Activated CD4-positive, CD25-positive, alpha-beta regulatory T cell treated with anti-CD3 and anti-CD28 coated beads, Interleukin-2, amount 50 U/mL, for 16 hours (primary cell): ENCODE data around the gene TOE1.
"Not testable (repeated sequence)": the region's sequence is repeated elsewhere in the genome, so short reads cannot be mapped to it uniquely, and the experiment has no call there.

Experiments
- DNase-seq: peaks from one replicate; pipeline ENCODE4 v3.0.0-alpha.2; 2020; ENCODE audit warnings: low read depth, low spot score

Gene TOE1

DNA sequence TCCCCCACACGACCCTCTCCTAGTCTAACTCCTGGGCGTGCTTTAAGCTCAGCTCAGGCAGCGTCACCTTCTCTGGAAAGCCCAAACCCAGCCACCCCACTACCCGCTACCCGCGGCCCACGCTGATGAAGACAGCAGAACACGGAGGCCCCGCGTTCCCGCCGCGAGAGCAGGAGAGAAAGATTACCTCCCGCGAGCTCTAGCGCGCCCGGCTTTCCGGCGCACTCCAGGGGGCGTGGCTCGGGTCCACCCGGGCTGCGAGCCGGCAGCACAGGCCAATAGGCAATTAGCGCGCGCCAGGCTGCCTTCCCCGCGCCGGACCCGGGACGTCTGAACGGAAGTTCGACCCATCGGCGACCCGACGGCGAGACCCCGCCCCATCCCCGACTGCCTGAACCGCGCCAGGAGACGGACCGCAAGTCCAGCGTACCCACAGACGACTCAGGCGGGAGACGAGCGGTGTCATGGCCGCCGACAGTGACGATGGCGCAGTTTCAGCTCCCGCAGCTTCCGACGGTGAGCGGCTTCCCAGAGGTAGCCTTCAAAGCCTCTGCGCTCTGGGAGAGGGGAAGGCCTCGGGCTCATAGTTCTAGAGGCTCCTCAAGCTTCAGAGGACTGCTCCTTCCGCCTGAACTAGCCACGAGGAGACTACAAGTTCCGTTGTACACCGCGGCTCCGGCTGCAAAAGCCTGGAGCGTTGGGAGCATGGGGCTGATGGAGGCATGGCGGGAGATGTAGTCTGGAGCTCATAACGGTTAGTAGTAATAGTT, at the start of gene TOE1, which contains the start of gene MUTYH:
TOE1 (plus strand) TSS at position 382 of the 770 bp plus-strand sequence; CDS start at position 465, 83 bp downstream.
MUTYH (minus strand) TSS at position 652 of the 770 bp plus-strand sequence. CDS start 5,935 bp downstream, outside the sequence.
- DNase-seq = peak; percentile 76

DNA sequence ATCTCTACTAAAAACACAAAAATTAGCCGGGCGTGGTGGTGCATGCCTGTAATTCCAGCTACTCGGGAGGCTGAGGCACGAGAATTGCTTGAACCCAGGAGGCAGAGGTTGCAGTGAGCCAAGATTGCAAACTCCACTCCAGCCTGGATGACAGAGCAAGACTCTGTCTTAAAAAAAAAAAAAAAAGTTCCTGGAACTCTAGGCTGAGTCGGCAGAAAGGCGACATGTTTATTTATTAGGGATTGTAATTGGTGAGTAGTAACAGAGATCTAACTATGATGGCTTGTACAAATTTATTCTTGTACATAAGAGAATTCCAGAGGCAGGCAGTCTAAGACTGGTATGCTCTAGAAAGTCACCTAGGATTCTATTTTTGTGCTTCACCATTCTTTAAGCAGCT, 49.0 kb upstream of the TOE1 start:
- not testable (repeated sequence) for DNase-seq

DNA sequence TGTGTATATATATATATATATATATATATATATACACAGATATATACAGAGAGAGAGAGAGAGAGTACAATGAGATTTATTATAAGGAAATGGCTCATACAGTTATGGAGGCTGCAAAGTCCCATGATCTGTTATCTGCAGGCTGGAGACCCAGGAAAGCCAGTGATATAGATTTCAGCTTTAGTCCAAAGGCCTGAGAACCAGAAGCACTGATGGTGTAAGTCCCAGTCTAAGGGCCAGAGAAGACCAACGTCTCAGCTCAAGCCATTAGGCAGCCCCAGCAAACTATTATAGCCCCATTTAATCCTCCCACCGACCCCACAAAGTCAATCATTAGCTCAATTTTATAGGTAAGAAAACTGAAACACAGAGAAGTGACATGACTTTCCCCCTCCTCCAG, 48.3 kb upstream of the TOE1 start:
- DNase-seq = no peak

GRCh38 chr1:45297666-45298356, 42.2 kb upstream of the TOE1 start:
- DNase-seq = no peak

GRCh38 chr1:45299296-45299695, 40.7 kb upstream of the TOE1 start:
- DNase-seq = no peak

GRCh38 chr1:45299981-45300668, 39.8 kb upstream of the TOE1 start:
- DNase-seq = no peak

GRCh38 chr1:45300669-45300997, 39.3 kb upstream of the TOE1 start:
- DNase-seq = no peak

GRCh38 chr1:45302505-45303150, 37.3 kb upstream of the TOE1 start:
- no peak for DNase-seq

GRCh38 chr1:45303520-45304310, 36.3 kb upstream of the TOE1 start:
- peak; percentile 93 for DNase-seq

DNA sequence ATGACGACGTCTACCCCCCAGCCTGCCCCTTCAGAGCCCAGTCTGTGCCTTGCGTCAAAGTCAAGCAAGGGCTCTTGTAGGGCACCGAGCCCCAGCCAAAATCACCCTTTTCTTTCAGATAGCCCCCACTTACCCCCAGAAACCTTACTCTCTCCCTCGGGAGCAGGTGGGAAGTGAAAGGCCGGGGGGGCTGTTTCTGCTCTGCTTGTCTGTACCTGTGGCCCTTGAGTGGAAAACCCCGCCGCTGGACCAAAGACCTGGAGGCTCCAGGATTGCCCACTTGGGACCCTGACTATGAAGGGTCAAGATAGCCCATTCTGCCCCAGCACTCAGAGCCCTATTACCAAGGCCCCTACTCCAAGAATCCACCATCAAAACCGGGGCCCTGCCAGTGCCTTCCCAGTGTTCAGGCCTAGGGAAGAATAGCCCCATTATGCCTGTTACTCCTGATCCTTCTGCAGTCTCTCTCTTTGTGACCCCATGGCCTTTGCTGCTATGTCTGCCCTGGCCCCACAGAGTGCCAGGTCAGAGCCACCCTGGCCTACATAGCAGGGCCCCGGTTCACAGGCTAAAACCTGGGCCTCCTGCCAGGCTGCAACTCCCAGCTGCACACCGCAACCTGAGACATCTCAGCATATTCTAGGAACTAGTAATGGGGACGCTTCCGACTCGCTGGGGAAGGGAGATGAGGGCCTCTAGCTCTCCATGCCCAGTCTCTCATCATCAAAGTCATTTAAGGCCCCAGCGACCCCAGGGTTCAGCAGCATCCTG, 35.5 kb upstream of the TOE1 start:
- DNase-seq = no peak

DNA sequence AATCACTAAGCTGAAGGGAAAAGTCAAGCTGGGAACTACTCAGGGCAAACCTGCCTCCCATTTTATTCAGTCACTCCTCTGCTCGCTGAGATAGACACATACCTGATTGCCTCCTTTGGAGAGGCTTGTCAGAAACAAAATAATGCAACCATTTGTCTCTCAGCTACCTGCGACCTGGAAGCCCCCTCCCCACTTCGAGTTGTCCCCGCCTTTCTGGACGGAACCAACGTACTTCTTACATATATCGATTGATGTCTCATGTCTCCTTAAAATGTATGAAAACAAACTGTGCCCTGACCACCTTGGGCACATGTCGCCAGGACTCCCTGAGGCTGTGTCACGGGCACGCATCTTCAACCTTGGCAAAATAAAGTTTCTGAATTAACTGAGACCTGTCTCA, 34.7 kb upstream of the TOE1 start:
- no peak for DNase-seq

DNA sequence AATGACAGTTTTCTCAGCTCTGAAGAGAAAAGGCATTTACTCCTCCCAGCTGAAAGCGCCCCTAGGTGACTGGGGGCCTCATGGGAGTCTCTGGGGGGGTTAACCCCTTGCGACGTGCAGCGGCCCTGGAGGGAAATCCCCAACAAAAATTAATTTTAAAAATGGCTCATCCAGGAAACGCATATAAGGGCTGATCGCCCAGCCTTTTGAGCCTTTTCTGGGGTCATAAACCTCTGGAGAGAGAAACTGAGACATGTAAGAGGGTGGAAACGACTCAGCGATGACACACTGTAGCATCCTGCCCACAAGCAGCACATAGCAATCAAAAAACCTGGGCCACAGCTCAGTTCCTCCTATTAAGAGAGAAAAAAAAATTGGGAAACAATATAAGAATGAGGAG, 33.7 kb upstream of the TOE1 start:
- no peak for DNase-seq

GRCh38 chr1:45306905-45307304, 33.1 kb upstream of the TOE1 start:
- no peak for DNase-seq

DNA sequence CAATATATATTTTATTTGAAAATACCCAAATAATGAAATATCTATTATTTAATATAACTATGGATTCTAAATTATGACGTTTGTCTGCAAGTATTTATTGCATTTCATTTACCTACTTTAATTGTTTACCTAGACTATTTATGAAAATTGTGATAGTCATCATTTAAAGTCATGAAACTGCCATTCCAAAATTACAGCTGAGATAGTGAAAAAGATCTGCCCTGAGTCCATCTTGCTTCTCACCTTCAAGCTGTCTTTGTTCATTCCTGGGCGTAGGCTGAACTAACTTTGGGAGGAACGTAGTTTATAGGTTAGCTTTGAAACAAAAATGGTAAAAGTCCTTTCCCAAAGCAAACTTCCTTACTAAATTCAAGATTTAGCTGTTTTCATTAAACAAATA, 25.7 kb upstream of the TOE1 start:
- no peak for DNase-seq

DNA sequence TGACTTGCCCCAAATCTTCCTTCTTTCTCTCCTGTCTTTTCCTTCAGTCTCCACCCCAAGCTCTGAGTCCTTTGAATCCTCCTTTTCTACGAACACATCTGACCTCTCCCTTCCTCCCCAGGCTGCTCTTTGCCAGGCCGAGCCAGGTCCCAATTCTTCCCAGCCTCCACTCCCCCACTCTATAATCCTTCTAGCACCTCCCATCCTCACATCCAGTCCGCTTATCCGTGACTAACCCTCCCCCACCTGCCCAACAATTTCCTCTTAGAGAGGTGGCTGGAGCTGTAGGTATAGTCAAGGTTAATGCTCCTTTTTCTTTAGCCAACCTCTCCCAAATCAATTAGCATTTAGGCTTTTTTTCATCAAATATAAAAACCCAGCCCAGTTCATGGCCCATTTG, 22.8 kb upstream of the TOE1 start:
- DNase-seq = no peak

DNA sequence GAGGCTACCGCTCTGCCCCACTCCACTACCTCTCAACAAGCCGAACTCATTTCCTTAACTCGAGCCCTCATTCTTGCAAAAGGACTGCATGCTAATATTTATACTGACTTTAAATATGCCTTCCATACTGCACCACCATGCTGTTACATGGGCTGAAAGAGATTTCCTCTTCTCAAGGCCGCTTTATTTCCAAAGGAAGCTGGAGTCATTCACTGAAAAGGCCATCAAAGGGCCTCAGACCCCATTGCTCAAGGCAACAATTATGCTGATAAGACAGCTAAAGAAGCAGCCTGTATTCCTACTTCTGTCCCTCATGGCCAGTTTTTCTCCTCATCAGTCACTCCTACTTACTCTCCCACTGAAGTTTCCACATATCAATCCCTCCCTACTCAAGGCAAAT, 20.2 kb upstream of the TOE1 start:
- DNase-seq = no peak

DNA sequence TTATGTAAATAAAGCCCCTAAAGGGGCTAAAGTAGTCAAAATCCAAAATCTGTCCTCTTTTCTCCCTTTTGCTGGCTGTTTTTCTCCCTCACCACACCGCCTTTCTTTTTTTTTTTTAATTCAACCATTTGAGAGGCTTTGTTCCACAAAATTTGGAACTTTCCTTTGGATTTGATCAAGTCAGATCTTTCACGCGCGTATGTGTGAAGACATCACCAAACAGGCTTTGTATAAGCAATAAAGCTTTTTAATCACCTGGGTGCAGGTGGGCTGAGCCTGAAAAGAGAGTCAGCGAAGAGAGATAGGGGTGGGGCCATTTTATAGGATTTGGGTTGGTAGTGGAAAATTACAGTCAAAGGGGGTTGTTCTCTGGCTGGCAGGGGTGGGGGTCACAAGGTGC, 18.5 kb upstream of the TOE1 start:
- DNase-seq = no peak

- no peak for DNase-seq
Measured at GRCh38 chr1:45322486-45323040, 17.4 kb upstream of the TOE1 start.

- no peak for DNase-seq
Measured at GRCh38 chr1:45325851-45326506, 14.0 kb upstream of the TOE1 start.
